ENCODE measurements around the gene HSPBAP1.

The HSPBAP1 gene

GRCh38 chr3:122730240-122730639 lies 63.4 kb downstream of the HSPBAP1 start:
- DNase-seq (ENCODE audit: extremely low spot score): no peak
- CTCF ChIA-PET: no interaction called here
- no peak for TF ChIP-seq CTCF (IDR thresholded peaks at IDR 0.05; ENCODE audit: control extremely low read depth, extremely low read depth, low read depth, missing control alignments)
- POLR2A ChIA-PET: no interaction called here

GRCh38 chr3:122728756-122729514 lies 64.7 kb downstream of the HSPBAP1 start:
- CTCF ChIA-PET: no interaction called here
- POLR2A ChIA-PET: interaction anchor here (0.7 kb wide), 1 partner anchor 321 kb away, joined by 3 read pairs; no protein-coding TSS in a partner anchor
- DNase-seq (ENCODE audit: extremely low spot score): no peak
- TF ChIP-seq CTCF (IDR thresholded peaks at IDR 0.05; ENCODE audit: control extremely low read depth, extremely low read depth, low read depth, missing control alignments): no peak

DNA sequence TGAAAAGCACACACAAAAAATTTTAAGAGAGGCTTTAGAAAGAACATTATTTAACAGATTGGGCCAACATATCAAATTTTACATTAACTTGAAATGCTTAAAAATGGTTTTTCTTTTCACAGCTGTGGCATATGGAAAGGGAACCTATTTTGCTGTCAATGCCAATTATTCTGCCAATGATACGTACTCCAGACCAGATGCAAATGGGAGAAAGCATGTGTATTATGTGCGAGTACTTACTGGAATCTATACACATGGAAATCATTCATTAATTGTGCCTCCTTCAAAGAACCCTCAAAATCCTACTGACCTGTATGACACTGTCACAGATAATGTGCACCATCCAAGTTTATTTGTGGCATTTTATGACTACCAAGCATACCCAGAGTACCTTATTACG lies 65.4 kb downstream of the HSPBAP1 start:
- no peak for TF ChIP-seq CTCF (IDR thresholded peaks at IDR 0.05; ENCODE audit: control extremely low read depth, extremely low read depth, low read depth, missing control alignments)
- POLR2A ChIA-PET: no interaction called here
- CTCF ChIA-PET: no interaction called here
- DNase-seq (ENCODE audit: extremely low spot score): no peak

DNA sequence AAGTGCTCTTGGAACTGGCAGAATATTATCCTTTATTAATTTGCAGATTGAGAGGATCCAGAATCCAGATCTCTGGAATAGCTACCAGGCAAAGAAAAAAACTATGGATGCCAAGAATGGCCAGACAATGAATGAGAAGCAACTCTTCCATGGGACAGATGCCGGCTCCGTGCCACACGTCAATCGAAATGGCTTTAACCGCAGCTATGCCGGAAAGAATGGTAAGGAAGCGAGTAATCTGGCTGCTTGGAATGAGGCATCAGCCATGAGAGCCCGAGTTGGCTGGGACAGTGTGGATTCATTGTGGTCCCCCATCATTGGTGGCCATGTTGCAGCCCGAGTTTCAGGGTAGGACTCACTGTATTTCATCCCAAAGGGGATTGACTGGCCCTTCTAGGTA lies 65.9 kb downstream of the HSPBAP1 start:
- TF ChIP-seq CTCF (IDR thresholded peaks at IDR 0.05; ENCODE audit: control extremely low read depth, extremely low read depth, low read depth, missing control alignments): no peak
- no peak for DNase-seq (ENCODE audit: extremely low spot score)
- ChIA-PET POLR2A (no interaction called here), CTCF (no interaction called here)

- TF ChIP-seq CTCF (IDR thresholded peaks at IDR 0.05; ENCODE audit: control extremely low read depth, extremely low read depth, low read depth, missing control alignments): no peak
- ChIA-PET POLR2A (no interaction called here), CTCF (no interaction called here)
- DNase-seq (ENCODE audit: extremely low spot score): no peak
Observed at GRCh38 chr3:122727294-122727693, 66.3 kb downstream of the HSPBAP1 start.

DNA sequence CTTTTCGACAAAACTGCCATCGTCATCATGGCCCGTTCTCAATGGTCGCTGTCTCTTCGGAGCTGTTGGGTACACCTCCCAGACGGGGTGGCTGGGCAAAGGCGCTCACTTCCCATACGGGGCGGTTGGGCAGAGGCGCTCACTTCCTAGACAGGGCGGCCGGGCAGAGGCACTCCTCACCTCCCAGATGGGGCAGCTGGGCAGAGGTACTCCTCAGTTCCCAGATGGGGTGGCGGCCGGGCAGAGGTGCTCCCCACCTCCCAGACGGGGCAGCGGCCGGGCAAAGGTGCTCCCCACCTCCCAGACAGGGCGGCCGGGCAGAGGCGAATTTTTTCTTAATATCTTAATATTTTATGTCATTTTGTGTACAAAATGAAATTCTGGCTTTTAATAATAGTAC lies 68.5 kb downstream of the HSPBAP1 start:
- POLR2A ChIA-PET: no interaction called here
- DNase-seq (ENCODE audit: extremely low spot score): no peak
- CTCF ChIA-PET: interaction anchor here (1.3 kb wide), 1 partner anchor 30 kb away, joined by 3 read pairs; no protein-coding TSS in a partner anchor
- no peak for TF ChIP-seq CTCF (IDR thresholded peaks at IDR 0.05; ENCODE audit: control extremely low read depth, extremely low read depth, low read depth, missing control alignments)
